ENCODE data around the gene NCKAP5.

Gene NCKAP5

DNA sequence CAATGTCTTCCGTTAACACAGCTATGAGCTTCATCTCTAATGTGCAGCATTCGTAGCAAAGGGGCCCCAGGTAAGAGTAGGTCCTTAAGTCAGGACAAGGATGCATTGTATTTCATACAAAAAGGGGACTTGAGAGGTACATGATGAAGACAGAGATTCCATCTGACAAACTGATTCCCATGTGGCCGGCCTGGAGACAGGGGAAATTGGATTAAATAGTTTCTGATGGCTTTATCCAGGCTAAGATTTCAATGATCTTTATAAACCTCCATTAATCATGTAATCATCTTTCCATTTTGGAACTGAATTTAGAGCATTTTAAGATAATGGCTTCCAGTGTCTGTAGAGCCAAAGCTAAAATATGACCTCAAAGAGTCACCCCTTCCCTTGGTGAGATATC is 111.3 kb downstream of the NCKAP5 start:
- DNase-seq: no peak

GRCh38 chr2:133456156-133456555 is 112.1 kb downstream of the NCKAP5 start:
- DNase-seq: no peak

DNA sequence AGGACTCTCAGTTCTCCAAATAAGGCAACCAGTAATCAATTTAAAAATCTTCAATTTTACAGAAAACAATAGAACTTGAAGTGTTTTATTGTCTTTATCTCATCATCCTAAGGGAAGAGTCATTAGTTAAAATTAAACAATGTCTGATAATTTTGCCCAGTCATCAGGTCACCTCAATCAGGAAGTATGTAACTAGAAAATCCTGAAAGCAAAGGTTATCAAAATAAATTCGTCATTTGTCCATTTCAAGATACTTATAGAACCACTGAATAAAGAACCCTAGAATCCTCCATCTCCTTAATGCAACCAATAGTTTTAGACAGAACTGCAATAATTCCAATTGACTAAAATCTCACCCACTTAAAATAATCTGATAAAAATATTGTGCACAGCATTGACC is 115.2 kb downstream of the NCKAP5 start:
- no peak for DNase-seq

GRCh38 chr2:133452583-133452982 is 115.7 kb downstream of the NCKAP5 start:
- DNase-seq: no peak

DNA sequence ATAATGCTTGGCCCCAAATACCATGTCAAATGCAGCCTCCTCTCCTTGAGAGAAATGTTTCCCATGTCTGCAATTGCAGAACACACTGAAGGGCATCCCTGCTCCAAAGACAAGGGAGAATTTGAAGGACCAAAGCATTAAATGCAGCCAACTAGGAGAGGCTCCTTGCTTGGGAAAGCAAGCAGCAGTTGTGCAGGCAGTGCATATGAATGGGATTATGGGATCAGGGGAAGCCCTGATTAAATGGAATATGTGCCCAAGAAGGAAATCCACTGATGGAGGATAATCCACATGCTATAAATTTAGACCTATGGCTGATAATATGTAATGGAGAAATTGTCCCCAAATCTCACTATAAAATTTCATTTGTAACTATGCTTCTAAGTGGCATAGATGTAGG is 116.1 kb downstream of the NCKAP5 start:
- DNase-seq: no peak

DNA sequence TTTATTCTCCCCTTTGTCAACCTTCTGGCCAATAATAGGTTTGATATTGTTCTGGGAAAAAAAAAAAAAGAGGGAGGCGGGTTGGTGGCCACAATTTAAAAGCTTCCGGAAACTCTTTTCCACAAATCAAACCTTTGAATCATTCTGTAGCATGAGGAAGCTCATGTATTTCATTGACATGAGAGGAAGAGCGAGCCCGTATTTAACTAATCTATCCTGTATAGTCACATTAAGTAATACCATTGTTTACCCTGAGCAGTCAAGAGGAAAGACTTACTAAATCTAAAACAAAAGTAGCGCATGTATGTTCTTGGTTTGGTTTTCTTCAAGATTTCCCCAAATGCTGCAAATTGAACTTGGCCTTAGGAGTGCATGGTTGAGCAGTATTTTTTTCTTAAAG is 120.1 kb downstream of the NCKAP5 start:
- DNase-seq: no peak

DNA sequence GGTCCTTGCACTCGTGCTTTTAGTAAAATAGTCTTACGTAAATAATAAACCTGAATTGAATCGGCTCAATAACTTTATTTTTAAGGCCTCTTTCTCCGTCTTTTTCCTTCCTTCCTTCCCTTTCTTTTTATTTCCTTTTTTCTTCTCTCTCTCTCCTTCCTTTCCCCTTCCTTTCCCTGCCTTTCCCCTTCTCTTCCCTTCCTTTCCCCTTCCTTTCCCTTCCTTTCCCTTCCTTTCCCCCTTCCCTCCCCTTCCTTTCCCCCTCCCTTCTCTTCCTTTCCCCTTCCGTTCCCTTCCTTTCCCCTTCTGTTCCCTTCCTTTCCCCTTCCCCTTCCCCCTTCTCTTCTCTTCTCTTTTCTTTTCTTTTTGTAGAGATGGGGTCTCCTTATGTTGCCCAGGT is 121.0 kb downstream of the NCKAP5 start:
- no peak for DNase-seq

DNA sequence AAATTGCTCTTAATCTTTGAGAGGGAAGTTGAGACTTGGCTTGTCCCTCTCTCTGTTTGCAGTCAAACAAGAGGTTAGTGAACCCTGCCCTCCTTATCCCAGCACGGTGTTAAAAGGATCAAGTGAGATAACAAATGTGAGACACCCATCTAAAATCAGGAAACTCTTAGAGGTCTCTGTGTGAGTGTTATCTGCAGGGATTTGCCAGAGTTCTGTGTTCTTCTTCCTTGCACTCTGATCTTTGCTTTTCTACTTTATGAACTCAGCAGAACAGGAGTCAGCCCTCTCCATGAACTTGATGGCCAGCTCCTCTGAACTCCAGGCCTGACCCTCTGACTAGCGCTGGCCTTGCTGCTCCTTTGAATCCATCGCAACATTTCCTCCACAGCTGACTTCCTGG is 123.8 kb downstream of the NCKAP5 start:
- DNase-seq: no peak

- DNase-seq: no peak
These were observed 125.9 kb downstream of the NCKAP5 start for GRCh38 chr2:133442393-133442792.

- DNase-seq: no peak
These were observed 128.7 kb downstream of the NCKAP5 start for GRCh38 chr2:133439565-133439920.

- DNase-seq: no peak
These were observed 129.3 kb downstream of the NCKAP5 start for GRCh38 chr2:133438848-133439564.

- no peak for DNase-seq
These were observed 130.2 kb downstream of the NCKAP5 start for GRCh38 chr2:133438026-133438425.

DNA sequence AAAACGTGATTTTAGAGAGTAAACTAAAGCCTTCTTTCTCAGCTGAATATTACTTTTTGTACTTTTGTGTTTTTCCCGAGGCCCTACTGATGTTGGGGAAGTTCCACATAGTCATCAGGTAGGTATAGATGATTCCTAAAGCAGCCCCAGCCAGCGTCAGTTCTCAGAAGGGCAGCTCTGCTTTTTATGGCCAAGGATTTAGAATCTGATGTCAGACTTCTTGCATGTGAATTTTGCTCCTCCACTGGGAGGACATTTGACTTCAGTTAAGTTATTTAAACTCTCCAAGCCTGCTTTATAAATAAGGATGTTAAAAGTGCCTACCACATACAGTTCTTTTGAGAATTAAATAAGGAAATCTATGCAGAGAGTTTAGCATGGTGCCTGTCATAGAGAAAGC is 130.8 kb downstream of the NCKAP5 start:
- no peak for DNase-seq

- DNase-seq: peak; percentile 7
These were observed 133.1 kb downstream of the NCKAP5 start for GRCh38 chr2:133434959-133435668.

DNA sequence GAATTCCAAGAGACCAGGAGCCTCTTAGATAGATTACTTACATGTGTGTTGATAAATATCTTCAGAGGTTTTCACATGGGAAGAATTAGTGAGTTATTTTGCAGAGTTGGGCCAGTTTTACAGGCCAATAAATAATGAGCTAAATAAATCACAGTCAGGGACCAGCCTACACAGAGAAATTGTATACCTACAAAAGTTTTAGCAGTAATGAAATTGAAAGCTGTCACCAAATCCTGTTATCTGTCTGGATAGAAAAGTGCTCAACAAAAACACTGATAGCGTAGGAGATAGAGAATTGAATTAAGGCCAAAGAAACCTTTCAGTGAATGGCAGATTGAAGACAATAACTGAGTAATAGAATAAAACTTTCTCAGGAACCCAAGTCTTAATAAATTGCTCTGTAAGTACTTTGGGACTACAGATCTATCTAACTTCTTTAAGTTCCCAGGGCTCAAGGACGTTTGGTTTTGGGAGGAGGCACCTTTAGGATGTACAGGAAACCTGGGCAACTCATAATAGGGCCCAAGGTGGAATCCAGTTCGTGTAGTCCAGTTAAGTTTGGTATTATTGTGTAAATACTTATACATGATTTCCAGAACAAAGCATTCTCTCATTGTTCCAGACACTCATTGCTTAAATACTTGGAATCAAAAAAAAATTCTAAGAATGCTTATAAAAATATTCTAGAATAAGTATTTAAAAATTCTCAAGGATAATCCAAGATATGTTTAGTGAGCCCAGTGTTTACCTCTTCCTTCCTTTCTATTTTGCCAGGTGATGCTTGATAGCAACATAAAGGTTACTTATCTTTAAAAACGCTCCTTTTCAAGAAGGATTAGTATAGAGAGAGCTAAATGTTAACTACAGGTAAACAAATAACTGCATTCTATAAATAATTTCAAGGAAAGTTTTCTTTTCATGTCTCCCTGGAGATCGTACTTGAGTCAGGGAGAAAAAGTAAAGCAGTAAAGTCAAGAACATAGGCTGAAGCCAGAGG is 134.5 kb downstream of the NCKAP5 start:
- no peak for DNase-seq

- DNase-seq: no peak
These were observed 135.5 kb downstream of the NCKAP5 start for GRCh38 chr2:133432778-133433177.

DNA sequence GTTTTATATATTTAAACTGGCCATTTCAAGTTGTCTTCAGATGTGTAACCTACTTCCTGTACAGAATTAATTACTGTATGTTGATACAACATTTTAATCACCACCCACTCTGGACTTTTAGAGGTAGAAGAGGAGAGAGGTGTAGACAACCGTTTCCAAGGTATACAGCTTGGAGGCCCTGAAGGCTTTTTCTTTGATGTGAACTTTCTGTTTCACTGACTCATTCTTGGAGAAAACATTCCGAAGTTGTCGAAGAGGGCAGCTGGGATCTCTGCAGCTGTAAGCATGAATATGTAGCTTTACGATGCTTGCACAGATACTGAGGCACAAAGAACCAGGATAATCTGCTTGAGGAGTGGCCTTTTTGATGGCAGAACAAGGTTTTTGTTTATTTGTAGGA is 137.0 kb downstream of the NCKAP5 start:
- no peak for DNase-seq

- DNase-seq: no peak
These were observed 141.5 kb downstream of the NCKAP5 start for GRCh38 chr2:133426791-133427190.

DNA sequence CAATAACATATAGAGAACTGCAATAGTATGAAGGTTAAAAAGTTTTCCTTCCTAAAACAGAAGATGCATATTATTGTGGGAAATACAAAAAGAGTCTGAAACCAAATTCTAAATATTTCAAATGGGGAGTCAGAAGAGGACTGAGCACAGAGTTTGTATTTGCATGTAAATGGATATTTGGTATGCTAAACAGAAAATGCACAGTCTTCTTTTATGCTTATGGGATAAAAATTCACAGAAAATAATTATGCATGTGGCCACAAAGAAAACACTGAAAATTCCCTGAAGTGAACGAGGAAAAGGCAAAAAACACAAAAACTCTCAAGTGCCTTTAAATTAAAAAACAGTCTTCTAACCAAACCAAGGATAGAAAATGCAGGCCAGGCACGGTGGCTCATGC is 142.7 kb downstream of the NCKAP5 start:
- DNase-seq: no peak

GRCh38 chr2:133424876-133425275 is 143.4 kb downstream of the NCKAP5 start:
- DNase-seq: no peak

- no peak for DNase-seq
These were observed 145.3 kb downstream of the NCKAP5 start for GRCh38 chr2:133422931-133423351.

- DNase-seq: no peak
These were observed 146.5 kb downstream of the NCKAP5 start for GRCh38 chr2:133421516-133422324.

GRCh38 chr2:133420788-133421187 is 147.5 kb downstream of the NCKAP5 start:
- DNase-seq: no peak
